Urothelium cell line (cell line): ENCODE measurements around the gene TCEAL8.
A peak's percentile ranks its signal among the peaks of the same experiment; 100 is the strongest.
"Not testable (repeated sequence)": the region's sequence is repeated elsewhere in the genome, so short reads cannot be mapped to it uniquely, and the experiment has no call there.

ENCODE experiments used
- DNase-seq: peaks from one replicate; pipeline ENCODE4 v3.0.0; 2011; ENCODE audit warnings: low spot score, mixed read lengths
- FAIRE-seq: peaks from 2 replicates; lab custom pipeline; 2011; peaks lifted over from hg19 to GRCh38; lab: Jason Lieb, UNC

Gene TCEAL8

GRCh38 chrX:103254921-103255493 lies at the start of gene TCEAL8:
Gene TCEAL8 (minus strand): TSS chrX:103255155. CDS start chrX:103253979, 1,176 bp downstream.
- FAIRE-seq: no peak
- DNase-seq: peak; percentile 84

GRCh38 chrX:103304705-103305104 lies 49.8 kb upstream of the TCEAL8 start:
- DNase-seq (no peak), FAIRE-seq (no peak)

- FAIRE-seq (no peak), DNase-seq (no peak)
Measured at GRCh38 chrX:103293118-103293517, 38.2 kb upstream of the TCEAL8 start.

- FAIRE-seq: no peak
Measured at GRCh38 chrX:103279624-103280023, 24.7 kb upstream of the TCEAL8 start.

GRCh38 chrX:103276581-103277002 lies 21.6 kb upstream of the TCEAL8 start, which contains the start of gene TCEAL5:
Gene TCEAL5 (minus strand): TSS chrX:103276750. CDS start chrX:103274563, 2,187 bp downstream.
- FAIRE-seq (no peak), DNase-seq (no peak)

More at GRCh38 chrX:103279624-103280023, 24.7 kb upstream of the TCEAL8 start:
- no peak for DNase-seq

GRCh38 chrX:103275947-103276567 lies 21.1 kb upstream of the TCEAL8 start:
- no peak for DNase-seq
- FAIRE-seq: no peak

GRCh38 chrX:103274284-103274683 lies 19.3 kb upstream of the TCEAL8 start:
- no peak for FAIRE-seq
- DNase-seq: no peak

GRCh38 chrX:103258275-103258674 lies 3.3 kb upstream of the TCEAL8 start:
- FAIRE-seq (no peak), DNase-seq (no peak)

GRCh38 chrX:103256651-103257050 lies 1.7 kb upstream of the TCEAL8 start:
- no peak for FAIRE-seq
- no peak for DNase-seq

- DNase-seq: peak; percentile 49
- no peak for FAIRE-seq
Measured at GRCh38 chrX:103254171-103254824, 657 bp downstream of the TCEAL8 start.

GRCh38 chrX:103253608-103254007 lies 1.3 kb downstream of the TCEAL8 start:
- no peak for FAIRE-seq

GRCh38 chrX:103250977-103251376 lies 4.0 kb downstream of the TCEAL8 start:
- DNase-seq (no peak), FAIRE-seq (no peak)

More at GRCh38 chrX:103253608-103254007, 1.3 kb downstream of the TCEAL8 start:
- peak; percentile 12 for DNase-seq

- FAIRE-seq (no peak), DNase-seq (no peak)
Measured at GRCh38 chrX:103249805-103250204, 5.2 kb downstream of the TCEAL8 start.

- no peak for FAIRE-seq
Measured at GRCh38 chrX:103248553-103248952, 6.4 kb downstream of the TCEAL8 start.

GRCh38 chrX:103240155-103240554 lies 14.8 kb downstream of the TCEAL8 start:
- DNase-seq (no peak), FAIRE-seq (no peak)

More at GRCh38 chrX:103248553-103248952, 6.4 kb downstream of the TCEAL8 start:
- peak; percentile 5 for DNase-seq

- no peak for FAIRE-seq
- DNase-seq: no peak
Measured at GRCh38 chrX:103236296-103236695, 18.7 kb downstream of the TCEAL8 start.

- not testable (repeated sequence) for FAIRE-seq
Measured at GRCh38 chrX:103235608-103236007, 19.3 kb downstream of the TCEAL8 start.

GRCh38 chrX:103234869-103235268 lies 20.1 kb downstream of the TCEAL8 start:
- FAIRE-seq (no peak), DNase-seq (no peak)

More at GRCh38 chrX:103235608-103236007, 19.3 kb downstream of the TCEAL8 start:
- DNase-seq: not testable (repeated sequence)

GRCh38 chrX:103233263-103233662 lies 21.7 kb downstream of the TCEAL8 start:
- FAIRE-seq: no peak
- no peak for DNase-seq

GRCh38 chrX:103225918-103226317 lies 29.0 kb downstream of the TCEAL8 start:
- not testable (repeated sequence) for FAIRE-seq, DNase-seq

GRCh38 chrX:103220511-103221323 lies 34.2 kb downstream of the TCEAL8 start:
- FAIRE-seq: no peak
- DNase-seq: no peak
